Measurements from ENCODE around the gene HOXA3. TPM values are rescaled to one million over a fixed set of nuclear protein-coding genes. Genes with fewer than 3 reads are reported as not detected.
A peak's percentile ranks its signal among the peaks of the same experiment; 100 is the strongest.

Gene HOXA3
- total and polyA plus RNA-seq, 9 of the 15 experiments (the other 6 are each of a cell fraction or from before 2014, with no cell fraction given), result 0.04 to 0.13 TPM; not detected in 7

GRCh38 chr7:27124096-27124901 is 28.1 kb downstream of the HOXA3 start:
- no peak overlapping the region for H3K4me3 ChIP-seq
- H2AFZ ChIP-seq (ENCODE audit: low read depth, low read length), result no peak overlapping the region
- BruUV-seq (replicated peaks), result no TSS peak
- H3K27ac ChIP-seq (ENCODE audit: extremely low read depth, low read depth, low read length), result no peak overlapping the region
- in situ Hi-C loops (cut with MboI), result no loop called here
- FAIRE-seq, result no peak
- no peak overlapping the region for H3K9ac ChIP-seq (ENCODE audit: insufficient read depth in 1 of 2, low read depth in 2 of 2, low read length in 2 of 2)
- TF ChIP-seq CBFA2T2 (conservative IDR thresholded peaks at IDR 0.05) (peak; percentile 36), TFE3 (CRISPR knock-in tag; IDR thresholded peaks at IDR 0.05) (peak; percentile 94), ELF1 (tag; IDR thresholded peaks at IDR 0.05) (no peak), TOE1 (IDR thresholded peaks at IDR 0.05; ENCODE audit: borderline replicate concordance) (0 out of 2 replicates have a peak, but pooled peaks have one; percentile 20), TOE1 (CRISPR knock-in tag; IDR thresholded peaks at IDR 0.05; ENCODE audit: borderline replicate concordance, low read depth) (no peak), CC2D1A (IDR thresholded peaks at IDR 0.05) (no peak), TRIM25 (IDR thresholded peaks at IDR 0.05; ENCODE audit: borderline replicate concordance) (no peak), RAD51 (IDR thresholded peaks at IDR 0.05; ENCODE audit: borderline replicate concordance, low read depth) (peak; percentile 68; the same call in 1 of the 2 replicates)
- no peaks in the 10 kb centered on the region; the same call in none of the 2 replicates for H4K20me1 ChIP-seq (replicated peaks; ENCODE audit: control insufficient read depth, insufficient read depth, low read length)
- H3K27me3 ChIP-seq (ENCODE audit: control insufficient read depth in 2 of 2, insufficient read depth in 2 of 2, low read length in 2 of 2), result peaks cover 26 to 61% of the 10 kb centered on the region in 2 experiments; a peak in 4 of 5 replicates
- 31% methylated on average over 36 of the region's 43 CpGs for WGBS (ENCODE audit: insufficient coverage, low coverage, missing lambda C conversion rate)
- intact Hi-C loops (cut with micrococcal nuclease), result no loop called here
- no peaks in the 10 kb centered on the region for H3K9me1 ChIP-seq (ENCODE audit: control insufficient read depth, insufficient read depth, low read length)
- ChIA-PET POLR2A (no interaction called here), CTCF (ENCODE audit: low intra/inter-chr PET ratio) (no interaction called here)
- H3K79me2 ChIP-seq (ENCODE audit: control insufficient read depth, insufficient read depth, low read length), result no peaks in the 10 kb centered on the region
- no peaks in the 10 kb centered on the region for H3K4me1 ChIP-seq (replicated peaks in 1 of 2; ENCODE audit: control insufficient read depth in 2 of 2, insufficient read depth in 2 of 2, low read length in 2 of 2)
- ATAC-seq, result no peak
- H3K4me2 ChIP-seq (ENCODE audit: insufficient read depth, low read length), result no peak overlapping the region
- no peaks in the 10 kb centered on the region for H3K9me3 ChIP-seq (replicated peaks; ENCODE audit: control insufficient read depth, insufficient read depth, low read depth, low read length)
- H3K36me3 ChIP-seq (ENCODE audit: control insufficient read depth, insufficient read depth, low read length), result no peaks in the 10 kb centered on the region
- DNase-seq (ENCODE audit: extremely low read depth in 1 of 4, low spot score in 3 of 4), result no peak

All from K562 (cell line).